Esophagus muscularis mucosa (tissue), 4 donors: ENCODE results near the gene AQP1. TPM values are rescaled to one million over a fixed set of nuclear protein-coding genes. Genes with fewer than 3 reads are reported as not detected.

Source experiments
- DNase-seq: peaks from one replicate; pipeline ENCODE4 v3.0.0-alpha.2; 2017; ENCODE audit errors: extremely low spot score
- H3K27ac ChIP-seq, 4 donors: fragments of 200-600 bp; sonication (generic); replicated peaks in 1 of 4; 1 replicate in 3 of 4; 2 replicates in 1 of 4; pipeline ENCODE4 v1.5.1; 2016 to 2019; ENCODE audit warnings: mild to moderate bottlenecking in 1 of 4
- H3K27me3 ChIP-seq, 4 donors: fragments of 200-600 bp; sonication (generic); one replicate each; pipeline versions ENCODE4 v1.5.1 to v1.6.0; 2016 to 2019
- H3K36me3 ChIP-seq, 4 donors: fragments of 200-600 bp; sonication (generic); one replicate each; pipeline ENCODE4 v1.5.1; 2016 to 2019
- H3K4me1 ChIP-seq, 4 donors: fragments of 200-600 bp; sonication (generic); one replicate each; pipeline ENCODE4 v1.5.1; 2016 to 2019
- H3K4me3 ChIP-seq, 4 donors: fragments of 200-600 bp; sonication (generic); 1 replicate in 2 of 4; 2 replicates in 2 of 4; pipeline ENCODE4 v1.5.1; 2016 to 2019; ENCODE audit warnings: mild to moderate bottlenecking in 4 of 4, moderate library complexity in 1 of 4
- H3K9me3 ChIP-seq, 4 donors: fragments of 200-600 bp; sonication (generic); 1 replicate in 3 of 4; 2 replicates in 1 of 4; pipeline ENCODE4 v1.5.1; 2016 to 2019
- EP300 ChIP-seq: sonication (generic); formaldehyde crosslinking; IDR thresholded peaks from one replicate; pipeline ENCODE4 v1.6.1; 2017; ENCODE audit warnings: antibody characterized with exemption
- POLR2A ChIP-seq: fragments of 450-650 bp; IDR thresholded peaks from one replicate; pipeline ENCODE4 v1.6.1; 2017; ENCODE audit warnings: antibody characterized with exemption, moderate library complexity, mild to moderate bottlenecking, low read depth
- POLR2AphosphoS5 ChIP-seq, 2 donors: sonication (generic); formaldehyde crosslinking; IDR thresholded peaks; one replicate each; pipeline ENCODE4 v1.6.1; 2017; ENCODE audit warnings: antibody characterized with exemption in 2 of 2
- whole genome bisulfite sequencing: methylation state at CpG from one replicate; pipeline ENCODE4 v1.1.5; 2018; 5-methylcytosine and 5-hydroxymethylcytosine counted together
- intact Hi-C: fragments of 100-400 bp; cut with DNase I; formaldehyde crosslinking; loops from one replicate; pipeline ENCODE4 v1.15.1; 2023
- total RNA-seq, 4 donors: library from RNA; depleted of rRNA; stranded (reverse); fragments of >200 nt; gene quantifications; one replicate each; pipeline versions ENCODE4 v1.1.0 to v1.2.1, GENCODE V29; 2016
- TF ChIP-seq, protein P1 (sequence below), 3 experiments: fragments of 200-600 bp in 2 of 3; fragments of 450-650 bp in 1 of 3; sonication (generic) in 2 of 3; IDR thresholded peaks; one replicate each; pipeline ENCODE4 v1.5.1; 2017 to 2019; ENCODE audit warnings: antibody characterized with exemption in 3 of 3, mild to moderate bottlenecking in 2 of 3, moderate library complexity in 1 of 3

The AQP1 gene
- total RNA-seq, 4 donors from 2014 or later: 362 to 578 (median 513) TPM

DNA sequence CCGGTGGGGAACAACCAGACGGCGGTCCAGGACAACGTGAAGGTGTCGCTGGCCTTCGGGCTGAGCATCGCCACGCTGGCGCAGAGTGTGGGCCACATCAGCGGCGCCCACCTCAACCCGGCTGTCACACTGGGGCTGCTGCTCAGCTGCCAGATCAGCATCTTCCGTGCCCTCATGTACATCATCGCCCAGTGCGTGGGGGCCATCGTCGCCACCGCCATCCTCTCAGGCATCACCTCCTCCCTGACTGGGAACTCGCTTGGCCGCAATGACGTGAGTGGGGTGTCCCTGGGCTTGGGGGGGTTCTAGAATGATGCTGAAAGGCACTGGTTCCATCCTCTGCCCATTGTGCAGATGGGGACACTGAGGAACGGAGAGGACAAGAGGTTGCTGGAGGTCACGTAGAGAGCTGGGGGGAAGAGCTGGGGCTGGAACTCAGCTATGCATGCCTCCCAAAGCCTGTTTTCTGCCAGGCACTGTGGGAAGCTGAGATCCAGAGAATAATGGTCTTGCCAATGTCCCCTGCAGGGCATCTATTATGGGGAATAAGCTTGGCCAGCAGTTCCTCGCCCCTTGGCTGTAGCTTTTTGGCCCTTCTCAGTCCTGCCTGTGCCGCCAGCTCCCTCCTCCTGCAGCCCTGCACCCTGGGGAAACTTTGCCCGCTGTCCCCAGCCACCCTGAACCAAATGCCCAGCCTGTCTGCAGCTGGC lies 523 bp downstream of the AQP1 start:
- Histone ChIP-seq H3K27me3 (no peaks in the 10 kb centered on the region), H3K4me1 (peaks cover 85 to 100% (median 99%) of the 10 kb centered on the region in 4 donors), H3K9me3 (no peaks in the 10 kb centered on the region), H3K4me3 (peak overlapping the region; percentile 56 to 65 (median 61)), H3K36me3 (no peaks in the 10 kb centered on the region), H3K27ac (peak overlapping the region; percentile 84 to 90 (median 88))
- TF ChIP-seq POLR2AphosphoS5 (IDR thresholded peaks at IDR 0.05) (no peak), EP300 (no peak), POLR2A (no peak)
- TF ChIP-seq, protein P1, sequence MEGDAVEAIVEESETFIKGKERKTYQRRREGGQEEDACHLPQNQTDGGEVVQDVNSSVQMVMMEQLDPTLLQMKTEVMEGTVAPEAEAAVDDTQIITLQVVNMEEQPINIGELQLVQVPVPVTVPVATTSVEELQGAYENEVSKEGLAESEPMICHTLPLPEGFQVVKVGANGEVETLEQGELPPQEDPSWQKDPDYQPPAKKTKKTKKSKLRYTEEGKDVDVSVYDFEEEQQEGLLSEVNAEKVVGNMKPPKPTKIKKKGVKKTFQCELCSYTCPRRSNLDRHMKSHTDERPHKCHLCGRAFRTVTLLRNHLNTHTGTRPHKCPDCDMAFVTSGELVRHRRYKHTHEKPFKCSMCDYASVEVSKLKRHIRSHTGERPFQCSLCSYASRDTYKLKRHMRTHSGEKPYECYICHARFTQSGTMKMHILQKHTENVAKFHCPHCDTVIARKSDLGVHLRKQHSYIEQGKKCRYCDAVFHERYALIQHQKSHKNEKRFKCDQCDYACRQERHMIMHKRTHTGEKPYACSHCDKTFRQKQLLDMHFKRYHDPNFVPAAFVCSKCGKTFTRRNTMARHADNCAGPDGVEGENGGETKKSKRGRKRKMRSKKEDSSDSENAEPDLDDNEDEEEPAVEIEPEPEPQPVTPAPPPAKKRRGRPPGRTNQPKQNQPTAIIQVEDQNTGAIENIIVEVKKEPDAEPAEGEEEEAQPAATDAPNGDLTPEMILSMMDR (IDR thresholded peaks at IDR 0.05): no peak
- WGBS: 51% methylated on average over 14 of the region's 26 CpGs
- no peak for DNase-seq
- intact Hi-C loops: loop anchor here (2.0 kb wide), 1 partner anchor 97 kb away; no protein-coding TSS in a partner anchor

DNA sequence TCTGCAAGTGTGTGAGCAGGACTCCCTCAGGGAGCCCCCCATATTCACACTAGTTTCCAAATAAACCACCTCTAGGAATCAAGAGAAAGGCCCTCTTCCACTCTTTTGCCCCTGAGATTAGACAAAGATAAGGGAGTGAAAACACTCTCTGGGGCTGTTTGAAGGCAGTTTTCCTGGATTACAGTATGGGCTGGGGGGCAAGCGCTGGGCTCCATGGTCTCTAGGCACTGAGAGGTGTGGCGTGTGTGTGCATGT lies 1.0 kb downstream of the AQP1 start:
- Histone ChIP-seq H3K4me3 (peak overlapping the region; percentile 56 to 65 (median 61)), H3K36me3 (no peaks in the 10 kb centered on the region), H3K27ac (peak overlapping the region; percentile 84 to 90 (median 88)), H3K27me3 (no peaks in the 10 kb centered on the region), H3K4me1 (peaks cover 85 to 100% (median 99%) of the 10 kb centered on the region in 4 donors), H3K9me3 (no peaks in the 10 kb centered on the region)
- no peak for TF ChIP-seq POLR2AphosphoS5 (IDR thresholded peaks at IDR 0.05)
- TF ChIP-seq, protein P1 (IDR thresholded peaks at IDR 0.05): no peak
- TF ChIP-seq POLR2A: no peak
- no peak for TF ChIP-seq EP300
- intact Hi-C loops: loop anchor here (2.0 kb wide), 1 partner anchor 98 kb away; no protein-coding TSS in a partner anchor
- WGBS: 50% methylated on average over 2 of the region's 2 CpGs
- no peak for DNase-seq

DNA sequence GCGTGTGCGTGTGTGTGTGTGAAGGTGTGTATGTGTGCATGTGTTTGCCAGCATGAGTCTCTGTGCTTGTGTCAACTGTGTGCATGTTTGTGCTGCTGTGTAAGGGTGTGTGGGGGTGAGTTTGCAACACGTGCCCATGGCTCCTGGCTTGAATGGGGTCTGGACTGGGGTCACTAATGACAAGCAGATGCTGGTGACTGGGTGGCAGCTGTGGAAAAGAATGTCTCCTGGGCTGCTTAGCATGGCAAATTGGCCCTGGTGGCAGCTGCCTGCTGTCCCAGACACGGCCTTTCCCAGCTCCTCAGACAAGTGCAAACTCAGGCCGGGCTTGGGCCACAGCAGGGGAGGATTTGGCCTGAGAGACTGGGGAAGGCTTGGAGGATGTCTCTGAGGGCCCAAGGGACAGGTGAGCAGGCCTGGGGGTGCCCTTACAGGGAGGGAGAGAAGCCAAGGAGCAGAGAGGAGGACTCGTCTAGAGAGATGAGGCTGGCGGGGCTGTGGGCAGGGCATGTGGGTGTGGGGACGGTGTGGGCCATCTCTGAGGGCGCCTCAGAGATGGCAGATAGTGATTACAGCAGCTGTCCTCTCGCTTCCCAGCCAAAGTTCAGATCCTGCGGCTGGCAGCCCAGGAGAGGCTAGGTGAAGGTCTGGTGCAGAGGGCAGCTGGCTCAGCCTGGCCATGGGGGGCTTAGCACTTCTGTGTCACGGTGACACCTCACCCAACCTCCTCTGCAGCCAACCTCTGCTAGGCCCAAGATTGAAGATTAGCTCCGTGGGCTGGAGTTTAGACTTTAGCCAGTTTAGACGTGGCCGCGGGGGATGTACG lies 1.5 kb downstream of the AQP1 start:
- no peak for DNase-seq
- H3K27me3 ChIP-seq: no peaks in the 10 kb centered on the region
- peaks cover 85 to 100% (median 99%) of the 10 kb centered on the region in 4 donors for H3K4me1 ChIP-seq
- peak overlapping the region; percentile 56 to 65 (median 61) for H3K4me3 ChIP-seq
- intact Hi-C loops: loop anchor here (2.0 kb wide), 1 partner anchor 98 kb away; no protein-coding TSS in a partner anchor
- H3K27ac ChIP-seq: peak overlapping the region; percentile 84 to 90 (median 88)
- no peaks in the 10 kb centered on the region for H3K36me3 ChIP-seq
- TF ChIP-seq POLR2A (no peak), EP300 (no peak)
- TF ChIP-seq, protein P1 (IDR thresholded peaks at IDR 0.05): no peak
- WGBS: 46% methylated on average over 11 of the region's 17 CpGs
- H3K9me3 ChIP-seq: no peaks in the 10 kb centered on the region

DNA sequence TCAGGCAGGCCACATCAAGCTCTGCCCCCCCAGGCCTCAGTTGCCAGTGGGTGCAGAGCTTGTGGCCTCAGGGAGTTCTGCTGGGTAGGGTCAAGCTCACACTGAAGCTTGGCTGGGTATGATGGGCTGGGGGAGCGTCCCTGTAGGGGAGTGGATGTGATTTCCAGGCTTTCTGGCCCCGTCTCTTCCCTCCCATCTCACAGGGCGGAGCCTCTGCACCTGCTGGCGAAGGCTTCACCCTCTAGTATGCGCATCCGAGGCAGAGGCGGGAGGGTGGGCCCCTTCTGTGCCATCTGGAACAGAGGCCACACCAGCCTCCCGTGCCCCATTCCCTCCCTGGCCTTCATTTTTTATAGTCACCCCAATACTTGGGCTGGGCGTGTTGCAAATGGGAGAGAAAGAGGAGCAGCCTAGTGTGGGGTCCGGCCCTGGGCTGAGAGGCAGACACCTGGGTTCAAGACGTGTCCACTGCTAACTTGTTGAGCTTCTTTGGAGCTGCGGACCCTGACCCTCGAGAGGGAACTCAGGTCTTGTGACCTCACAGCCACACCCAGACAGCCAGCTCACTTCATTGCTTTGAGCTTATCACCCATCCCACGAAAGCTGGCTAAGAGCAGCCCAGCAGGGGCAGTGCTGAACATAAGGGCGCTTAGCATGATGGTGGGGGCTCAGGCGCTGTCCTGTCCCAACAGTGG lies 2.3 kb downstream of the AQP1 start:
- peaks cover 86 to 100% (median 99%) of the 10 kb centered on the region in 4 donors for H3K4me1 ChIP-seq
- intact Hi-C loops: loop anchor here (2.0 kb wide), 1 partner anchor 99 kb away; no protein-coding TSS in a partner anchor
- H3K27ac ChIP-seq: peak overlapping the region; percentile 84 to 90 (median 88)
- 71% methylated on average over 16 of the region's 16 CpGs for WGBS
- no peak for DNase-seq
- H3K27me3 ChIP-seq: no peaks in the 10 kb centered on the region
- H3K36me3 ChIP-seq: no peaks in the 10 kb centered on the region
- peak in 1 of 2 donors; percentile 27 for TF ChIP-seq POLR2AphosphoS5 (IDR thresholded peaks at IDR 0.05)
- TF ChIP-seq, protein P1 (IDR thresholded peaks at IDR 0.05): no peak
- no peaks in the 10 kb centered on the region for H3K9me3 ChIP-seq
- H3K4me3 ChIP-seq: peak overlapping the region; percentile 56 to 65 (median 61)
